ENCODE measurements around the gene GPSM3.
A peak's percentile ranks its signal among the peaks of the same experiment; 100 is the strongest.
"Not testable (repeated sequence)": the region's sequence is repeated elsewhere in the genome, so short reads cannot be mapped to it uniquely, and the experiment has no call there.

The GPSM3 gene

GRCh38 chr6:32189742-32190053 lies 2.7 kb downstream of the GPSM3 start:
- no peak for DNase-seq
- intact Hi-C loops (cut with DNase I): no loop called here

GRCh38 chr6:32189069-32189741 lies 3.2 kb downstream of the GPSM3 start:
- DNase-seq: no peak
- intact Hi-C loops (cut with DNase I): no loop called here

GRCh38 chr6:32188381-32189068 lies 3.9 kb downstream of the GPSM3 start:
- intact Hi-C loops (cut with DNase I): no loop called here
- peak in 1 of 42 donors; percentile 29 for DNase-seq

GRCh38 chr6:32187725-32188380 lies 4.6 kb downstream of the GPSM3 start:
- DNase-seq; intact Hi-C loops (cut with DNase I): not testable (repeated sequence)

GRCh38 chr6:32187009-32187709 lies 5.3 kb downstream of the GPSM3 start:
- peak in 1 of 42 donors; percentile 1 for DNase-seq
- intact Hi-C loops (cut with DNase I): no loop called here

GRCh38 chr6:32186151-32186840 lies 6.1 kb downstream of the GPSM3 start:
- DNase-seq: peak in 1 of 42 donors; percentile 2
- intact Hi-C loops (cut with DNase I): not testable (repeated sequence)

- intact Hi-C loops (cut with DNase I): not testable (repeated sequence)
- DNase-seq: peak in 6 of 42 donors; percentile 32 to 61 (median 36)
Observed at GRCh38 chr6:32185681-32186131, 6.7 kb downstream of the GPSM3 start.

GRCh38 chr6:32184084-32184640 lies 8.3 kb downstream of the GPSM3 start, which contains the start of gene AGER:
Gene AGER (minus strand): TSS chr6:32184253. CDS start chr6:32184222, 31 bp downstream.
- peak in 2 of 42 donors; percentile 3 to 4 for DNase-seq
- intact Hi-C loops (cut with DNase I): no loop called here

- DNase-seq: peak in 2 of 42 donors; percentile 3
- intact Hi-C loops (cut with DNase I): no loop called here
Observed at GRCh38 chr6:32183483-32184083, 8.9 kb downstream of the GPSM3 start.

GRCh38 chr6:32183030-32183429 lies 9.4 kb downstream of the GPSM3 start:
- intact Hi-C loops (cut with DNase I): no loop called here
- peak in 1 of 42 donors; percentile 24 for DNase-seq

- intact Hi-C loops (cut with DNase I): no loop called here
- DNase-seq: peak in 1 of 42 donors; percentile 3
Observed at GRCh38 chr6:32182555-32182981, 9.9 kb downstream of the GPSM3 start.

- intact Hi-C loops (cut with DNase I): no loop called here
- DNase-seq: peak in 2 of 42 donors; percentile 1 to 8
Observed at GRCh38 chr6:32181915-32182529, 10.4 kb downstream of the GPSM3 start.

GRCh38 chr6:32181148-32181702 lies 11.2 kb downstream of the GPSM3 start:
- intact Hi-C loops (cut with DNase I): no loop called here
- DNase-seq: no peak

GRCh38 chr6:32179766-32180405 lies 12.6 kb downstream of the GPSM3 start:
- intact Hi-C loops (cut with DNase I): no loop called here
- DNase-seq: no peak

- no peak for DNase-seq
- intact Hi-C loops (cut with DNase I): no loop called here
Observed at GRCh38 chr6:32178547-32179440, 13.6 kb downstream of the GPSM3 start.

Measured in head of caudate nucleus (tissue), 42 donors.